NCI-H2196 (cell line): Measurements from ENCODE around the gene APH1B.

Source experiments
- DNase-seq: peaks from one replicate; lab custom pipeline; 2025; ENCODE audit not compliant: unreplicated experiment; lab: John Stamatoyannopoulos, UW

APH1B gene

GRCh38 chr15:63252292-63252691 is 25.1 kb upstream of the APH1B start:
- no peak for DNase-seq

GRCh38 chr15:63254991-63255390 is 22.4 kb upstream of the APH1B start:
- DNase-seq, result no peak

- no peak for DNase-seq
Measured at GRCh38 chr15:63255489-63255990, 21.9 kb upstream of the APH1B start.

GRCh38 chr15:63256433-63257274 is 20.8 kb upstream of the APH1B start:
- no peak for DNase-seq

GRCh38 chr15:63258658-63259057 is 18.7 kb upstream of the APH1B start:
- no peak for DNase-seq

GRCh38 chr15:63260791-63261190 is 16.6 kb upstream of the APH1B start:
- DNase-seq, result no peak

GRCh38 chr15:63261311-63261710 is 16.1 kb upstream of the APH1B start:
- DNase-seq, result no peak

- no peak for DNase-seq
Measured at GRCh38 chr15:63263519-63263918, 13.9 kb upstream of the APH1B start.

GRCh38 chr15:63264688-63265293 is 12.6 kb upstream of the APH1B start:
- no peak for DNase-seq

GRCh38 chr15:63274427-63274826 is 3.0 kb upstream of the APH1B start:
- no peak for DNase-seq

GRCh38 chr15:63276342-63277037 is 915 bp upstream of the APH1B start:
- DNase-seq, result no peak

- DNase-seq, result no peak
Measured at GRCh38 chr15:63277893-63278456, 570 bp downstream of the APH1B start.

- no peak for DNase-seq
Measured at GRCh38 chr15:63283126-63283525, 5.7 kb downstream of the APH1B start.

- DNase-seq, result no peak
Measured at GRCh38 chr15:63284335-63284734, 6.9 kb downstream of the APH1B start.

GRCh38 chr15:63287109-63287508 is 9.7 kb downstream of the APH1B start:
- DNase-seq, result no peak

GRCh38 chr15:63288342-63288741 is 10.9 kb downstream of the APH1B start:
- no peak for DNase-seq

- peak; percentile 36 for DNase-seq
Measured at GRCh38 chr15:63288778-63289378, 11.5 kb downstream of the APH1B start.

GRCh38 chr15:63291507-63291906 is 14.1 kb downstream of the APH1B start:
- DNase-seq, result no peak

- no peak for DNase-seq
Measured at GRCh38 chr15:63292241-63292640, 14.8 kb downstream of the APH1B start.

- no peak for DNase-seq
Measured at GRCh38 chr15:63292771-63293170, 15.4 kb downstream of the APH1B start.

GRCh38 chr15:63294359-63294758 is 17.0 kb downstream of the APH1B start:
- DNase-seq, result no peak
